GM23338 (cell line): ENCODE data around the gene EVL.

Experiments used
- CTCF ChIP-seq, 2 experiments: fragments of 200-600 bp in 1 of 2; sonication (generic) in 1 of 2; conservative IDR thresholded peaks; 2 replicates each; pipeline versions ENCODE4 v1.5.1 to v1.6.1; 2016 to 2017; ENCODE audit warnings: antibody characterized with exemption in 2 of 2, low read depth in 2 of 2, mild to moderate bottlenecking in 2 of 2, moderate library complexity in 1 of 2
- EZH2 ChIP-seq: fragments of 200-600 bp; sonication (generic); IDR thresholded peaks from one replicate; pipeline ENCODE4 v1.8.0; 2017; ENCODE audit warnings: antibody characterized with exemption, mild to moderate bottlenecking, low read depth; ENCODE audit not compliant: unreplicated experiment
- POLR2AphosphoS5 ChIP-seq: IDR thresholded peaks from 2 replicates; pipeline ENCODE4 v1.6.1; 2016; ENCODE audit warnings: antibody characterized with exemption, low read depth

GRCh38 chr14:100192250-100192671 lies 127.0 kb downstream of the EVL start:
- TF ChIP-seq CTCF (conservative IDR thresholded peaks at IDR 0.05; ENCODE audit: low read depth in 2 of 2): no peak
- no peak for TF ChIP-seq POLR2AphosphoS5
- no peak for TF ChIP-seq EZH2
